GM19023 (cell line): ENCODE data around the gene RNF166.
A peak's percentile ranks its signal among the peaks of the same experiment; 100 is the strongest.

ENCODE experiments used
- ATAC-seq: cut with Tn5 transposase; IDR thresholded peaks from one replicate; pipeline ENCODE4 v1.9.1; 2021; ENCODE audit warnings: mild to moderate bottlenecking, moderate library complexity; ENCODE audit not compliant: unreplicated experiment

RNF166 gene, protein sequence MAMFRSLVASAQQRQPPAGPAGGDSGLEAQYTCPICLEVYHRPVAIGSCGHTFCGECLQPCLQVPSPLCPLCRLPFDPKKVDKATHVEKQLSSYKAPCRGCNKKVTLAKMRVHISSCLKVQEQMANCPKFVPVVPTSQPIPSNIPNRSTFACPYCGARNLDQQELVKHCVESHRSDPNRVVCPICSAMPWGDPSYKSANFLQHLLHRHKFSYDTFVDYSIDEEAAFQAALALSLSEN

DNA sequence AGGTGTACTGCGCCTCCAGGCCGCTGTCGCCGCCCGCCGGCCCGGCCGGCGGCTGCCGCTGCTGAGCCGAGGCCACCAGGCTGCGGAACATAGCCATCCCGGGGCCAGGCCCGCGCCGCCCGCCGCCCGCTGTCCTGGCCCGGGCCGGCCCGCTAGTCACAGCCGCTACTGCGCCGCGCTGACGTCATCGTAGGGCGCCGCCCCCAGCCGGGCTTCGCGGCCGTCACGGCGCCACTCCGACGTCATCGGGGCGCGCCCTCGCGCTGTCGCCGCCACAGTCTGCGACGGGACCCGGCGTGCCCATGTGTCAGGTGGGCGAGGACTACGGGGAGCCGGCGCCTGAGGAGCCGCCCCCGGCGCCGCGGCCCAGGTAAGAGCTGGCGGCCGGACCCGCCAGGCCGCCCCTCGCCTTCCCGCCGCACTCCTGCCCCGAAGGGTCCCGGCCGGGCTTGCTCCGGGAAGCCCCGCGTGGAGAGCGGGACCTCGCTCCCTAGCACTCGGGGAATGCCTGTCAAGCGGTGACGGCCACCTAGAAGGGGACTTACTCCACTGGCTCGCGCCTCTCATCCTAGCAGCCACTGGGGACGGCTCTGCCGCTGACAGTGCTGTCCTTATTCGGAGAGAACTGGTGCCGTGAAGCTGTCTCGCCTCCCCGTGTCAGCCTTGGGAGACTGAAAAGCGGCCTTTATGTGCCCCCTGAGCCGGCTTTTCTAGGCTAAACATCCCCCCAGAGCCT lies at the start of gene RNF166, which contains the start of gene CTU2:
Gene RNF166, minus strand, starts transcription at position 180 of the 736 bp plus-strand sequence. Its CDS starts 83 bp downstream, at position 97.
Gene CTU2, plus strand, starts transcription at position 275 of the 736 bp plus-strand sequence. Its CDS starts 28 bp downstream, at position 303.
- ATAC-seq, result peak; percentile 71

- ATAC-seq, result no peak
Observed at GRCh38 chr16:88754912-88755744, 48.9 kb upstream of the RNF166 start.

DNA sequence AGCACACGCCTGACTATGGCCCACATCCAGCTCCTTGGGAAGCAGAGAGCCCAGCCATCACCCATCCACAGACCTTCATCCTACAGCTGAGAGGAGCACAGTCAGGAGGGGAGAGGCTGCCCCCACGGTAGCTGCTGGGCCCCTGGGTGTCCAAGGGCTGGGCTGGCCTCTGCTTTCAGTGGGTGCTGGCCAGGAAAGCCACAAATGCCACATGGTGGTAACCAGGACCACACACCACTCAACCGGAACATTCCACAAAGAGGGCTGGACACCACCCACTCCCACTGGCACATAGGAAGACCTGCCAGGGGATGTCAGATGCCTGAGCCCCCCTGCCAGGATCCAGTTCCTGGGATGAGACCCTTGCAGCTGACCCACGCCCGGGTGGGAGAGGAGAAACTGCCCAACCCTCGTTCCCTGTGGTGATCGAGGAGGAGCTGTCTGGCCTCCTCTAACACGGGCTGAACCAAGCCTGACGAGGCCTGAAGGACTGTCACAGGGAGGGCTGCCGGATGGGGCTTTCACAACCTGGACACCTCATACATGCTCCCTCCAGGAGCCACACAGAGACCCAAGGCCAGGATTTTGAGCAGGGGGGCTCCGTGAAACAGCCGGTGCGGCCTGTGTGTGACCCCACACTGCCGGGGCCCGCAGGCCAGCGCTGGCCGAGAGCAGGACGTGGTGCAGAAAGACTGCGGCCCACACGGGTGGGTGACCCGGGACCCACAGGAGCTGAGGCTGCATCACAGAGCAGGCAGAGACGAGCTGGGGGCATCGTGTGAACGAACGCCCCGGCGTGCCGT lies 48.1 kb upstream of the RNF166 start:
- no peak for ATAC-seq

GRCh38 chr16:88753602-88754001 lies 47.4 kb upstream of the RNF166 start:
- no peak for ATAC-seq

GRCh38 chr16:88753191-88753590 lies 47.0 kb upstream of the RNF166 start:
- no peak for ATAC-seq

DNA sequence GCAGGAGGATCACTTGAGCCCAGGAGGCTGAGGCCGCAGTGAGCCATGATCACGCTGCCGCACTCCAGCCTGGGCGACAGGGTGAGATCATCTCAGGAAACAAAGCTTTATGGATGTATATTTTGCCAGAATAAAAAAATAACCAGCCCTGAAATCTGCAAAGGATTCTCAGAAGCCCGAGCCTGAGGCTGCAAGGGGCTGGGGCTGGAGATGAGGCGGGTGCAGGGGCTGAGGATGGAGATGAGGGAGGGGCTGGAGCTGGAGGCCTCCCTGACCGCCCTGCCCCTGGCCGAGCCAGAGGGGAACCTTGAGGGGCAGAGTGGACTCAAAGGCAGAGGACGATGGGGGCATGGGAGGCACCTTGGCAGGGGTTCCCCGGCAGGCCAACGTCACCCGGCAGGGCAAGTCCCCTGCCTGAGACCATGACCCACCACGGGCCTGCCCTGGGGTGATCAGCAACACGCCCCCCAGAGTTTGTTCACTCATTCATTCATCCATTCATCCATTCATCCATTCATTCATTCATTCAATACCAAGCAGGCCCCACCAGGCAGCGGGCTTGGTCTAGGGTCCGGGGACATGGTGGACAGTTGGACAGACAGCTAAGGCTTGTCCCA lies 46.3 kb upstream of the RNF166 start:
- no peak for ATAC-seq

- ATAC-seq, result no peak
Observed at GRCh38 chr16:88750854-88751253, 44.6 kb upstream of the RNF166 start.

DNA sequence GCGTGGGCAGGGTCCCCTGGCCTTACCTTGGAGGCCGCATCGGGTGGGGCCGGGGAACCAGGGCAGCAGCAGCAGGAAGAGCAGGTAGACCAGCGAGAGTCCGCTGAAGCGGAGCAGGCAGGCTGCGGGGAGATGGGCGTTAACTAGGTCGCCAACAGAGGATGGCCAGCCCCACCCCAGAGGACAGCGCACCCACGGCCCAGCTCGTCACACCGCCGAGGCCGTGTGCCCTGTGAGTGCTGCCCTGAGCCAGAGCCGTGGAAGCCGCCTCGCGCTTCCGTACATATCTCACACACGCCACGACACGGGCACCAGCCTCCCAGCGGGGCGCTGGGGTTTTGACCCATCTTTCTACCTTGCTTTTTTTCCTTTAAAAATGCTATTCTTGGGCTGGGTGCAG lies 43.1 kb upstream of the RNF166 start:
- no peak for ATAC-seq

DNA sequence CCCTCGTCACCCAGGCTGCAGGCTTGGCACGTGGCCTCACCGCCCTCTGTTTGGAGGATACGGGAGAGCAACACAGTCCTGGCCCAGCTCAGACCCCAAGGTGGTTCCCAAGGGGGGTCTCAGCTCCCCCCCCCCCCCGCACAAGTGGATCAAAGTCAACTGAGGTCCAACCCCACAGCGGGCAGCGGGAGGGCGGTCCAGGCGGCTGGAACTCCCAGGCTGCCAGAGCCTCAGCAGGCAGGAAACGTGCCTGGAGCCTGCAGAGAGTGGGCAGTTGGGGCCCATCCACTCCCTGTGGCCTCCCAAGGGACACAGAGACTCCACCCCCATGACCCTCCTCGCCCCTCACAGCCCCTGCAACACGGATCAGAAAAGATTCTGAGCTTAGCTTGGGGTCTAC lies 42.2 kb upstream of the RNF166 start:
- ATAC-seq, result no peak

DNA sequence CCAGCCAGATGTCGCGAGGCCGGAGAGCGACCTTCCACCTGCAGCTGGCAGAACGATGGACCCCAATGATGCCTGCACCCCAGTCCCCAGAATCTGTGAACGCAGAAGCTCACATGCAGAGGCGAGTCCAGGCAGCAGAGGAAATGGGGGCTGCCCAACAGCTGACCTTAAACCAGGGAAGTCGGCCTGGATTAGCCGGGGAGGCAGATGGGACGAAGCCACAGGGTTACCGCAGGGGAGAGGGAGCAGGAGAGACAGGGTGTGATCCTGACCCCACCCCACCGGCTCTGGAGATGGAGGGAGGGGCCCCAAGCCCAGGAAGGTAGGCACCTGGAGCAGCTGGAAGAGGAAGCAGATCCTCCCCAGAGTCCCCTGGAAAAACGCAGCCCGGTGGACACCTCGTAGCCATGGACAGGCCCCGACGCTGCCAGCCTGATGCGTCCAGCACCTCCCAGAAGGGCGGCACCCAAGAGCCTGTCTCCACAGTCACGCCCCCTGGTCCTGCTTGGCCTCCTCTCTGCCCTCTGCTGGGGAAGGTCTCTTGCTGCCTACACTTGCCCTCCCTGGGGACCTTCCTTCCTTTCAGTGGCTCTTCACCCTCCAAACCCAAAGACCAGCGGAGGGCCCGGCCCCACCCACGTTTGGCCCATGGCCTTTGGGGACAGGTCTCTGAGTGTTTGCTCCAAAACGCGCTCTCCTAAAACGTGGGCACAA lies 41.5 kb upstream of the RNF166 start:
- ATAC-seq, result no peak

- no peak for ATAC-seq
Observed at GRCh38 chr16:88746506-88746905, 40.3 kb upstream of the RNF166 start.

DNA sequence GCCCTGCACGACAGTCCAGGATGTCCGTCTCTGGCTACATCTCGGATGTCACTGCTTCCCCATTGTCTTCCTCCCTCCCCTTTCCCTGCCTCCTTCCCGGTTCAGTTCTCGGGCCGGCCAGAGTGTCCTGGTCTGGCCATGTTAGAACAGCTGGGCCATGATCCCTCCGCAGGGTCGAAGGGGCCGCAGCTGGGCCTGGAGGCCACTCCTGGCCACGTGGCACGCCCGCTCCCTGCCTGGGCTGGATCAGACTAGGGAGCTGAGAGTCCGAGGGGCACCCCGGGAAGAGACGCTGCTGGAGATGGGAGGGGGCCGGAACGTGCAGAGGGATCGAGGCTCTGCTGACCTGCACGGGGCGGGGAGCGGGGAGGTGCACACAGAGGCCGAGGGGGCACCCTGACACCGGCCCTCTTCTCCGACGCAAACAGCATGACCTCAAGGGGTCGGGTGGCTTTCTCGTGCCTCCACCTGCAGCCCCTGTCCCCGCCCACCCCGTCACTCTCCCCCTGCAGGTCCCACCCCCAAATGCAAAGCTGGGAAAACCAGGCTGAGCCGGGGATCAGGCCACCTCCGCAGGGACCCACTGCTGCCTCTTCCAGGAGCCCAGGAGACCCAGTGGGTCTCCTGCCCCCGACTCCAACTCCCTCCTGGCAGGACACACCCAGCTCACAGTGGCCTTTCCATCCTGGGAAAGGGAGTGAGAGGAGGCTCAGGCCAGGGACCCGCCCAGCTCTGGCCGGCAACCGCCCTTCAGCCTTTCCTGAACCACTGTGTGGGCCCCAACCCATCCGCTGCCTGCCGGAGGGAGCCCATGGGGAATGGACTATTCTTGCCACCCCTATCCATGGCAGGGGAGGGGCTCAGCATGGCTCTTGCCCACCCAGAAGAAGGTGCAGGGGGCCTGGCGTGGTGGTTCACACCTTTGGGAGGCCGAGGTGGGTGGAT lies 38.6 kb upstream of the RNF166 start:
- ATAC-seq, result no peak

GRCh38 chr16:88743693-88744576 lies 37.7 kb upstream of the RNF166 start:
- ATAC-seq, result no peak

- no peak for ATAC-seq
Observed at GRCh38 chr16:88742896-88743605, 36.8 kb upstream of the RNF166 start.

GRCh38 chr16:88741368-88741767 lies 35.2 kb upstream of the RNF166 start:
- no peak for ATAC-seq

- ATAC-seq, result no peak
Observed at GRCh38 chr16:88740727-88741055, 34.5 kb upstream of the RNF166 start.
